Retinal pigment epithelial cell (primary cell): ENCODE results near the gene ELP1.
A peak's percentile ranks its signal among the peaks of the same experiment; 100 is the strongest.

Source experiments
- DNase-seq: peaks from one replicate; pipeline ENCODE4 v3.0.0-alpha.2; 2010; ENCODE audit warnings: low read depth
- H3K4me3 ChIP-seq: 2 replicates; pipeline ENCODE4 v1.5.1; 2011; ENCODE audit warnings: mild to moderate bottlenecking, low read length, control low read depth, moderate library complexity
- TF ChIP-seq, protein P1 (sequence below): conservative IDR thresholded peaks from 2 replicates; pipeline ENCODE4 v1.5.1; 2011; ENCODE audit warnings: low read depth, low read length, control low read depth, inconsistent platforms

Gene ELP1

GRCh38 chr9:108967916-108968315, 34.0 kb upstream of the ELP1 start:
- TF ChIP-seq, protein P1, sequence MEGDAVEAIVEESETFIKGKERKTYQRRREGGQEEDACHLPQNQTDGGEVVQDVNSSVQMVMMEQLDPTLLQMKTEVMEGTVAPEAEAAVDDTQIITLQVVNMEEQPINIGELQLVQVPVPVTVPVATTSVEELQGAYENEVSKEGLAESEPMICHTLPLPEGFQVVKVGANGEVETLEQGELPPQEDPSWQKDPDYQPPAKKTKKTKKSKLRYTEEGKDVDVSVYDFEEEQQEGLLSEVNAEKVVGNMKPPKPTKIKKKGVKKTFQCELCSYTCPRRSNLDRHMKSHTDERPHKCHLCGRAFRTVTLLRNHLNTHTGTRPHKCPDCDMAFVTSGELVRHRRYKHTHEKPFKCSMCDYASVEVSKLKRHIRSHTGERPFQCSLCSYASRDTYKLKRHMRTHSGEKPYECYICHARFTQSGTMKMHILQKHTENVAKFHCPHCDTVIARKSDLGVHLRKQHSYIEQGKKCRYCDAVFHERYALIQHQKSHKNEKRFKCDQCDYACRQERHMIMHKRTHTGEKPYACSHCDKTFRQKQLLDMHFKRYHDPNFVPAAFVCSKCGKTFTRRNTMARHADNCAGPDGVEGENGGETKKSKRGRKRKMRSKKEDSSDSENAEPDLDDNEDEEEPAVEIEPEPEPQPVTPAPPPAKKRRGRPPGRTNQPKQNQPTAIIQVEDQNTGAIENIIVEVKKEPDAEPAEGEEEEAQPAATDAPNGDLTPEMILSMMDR = no peak
- H3K4me3 ChIP-seq = no peak overlapping the region
- DNase-seq = no peak

DNA sequence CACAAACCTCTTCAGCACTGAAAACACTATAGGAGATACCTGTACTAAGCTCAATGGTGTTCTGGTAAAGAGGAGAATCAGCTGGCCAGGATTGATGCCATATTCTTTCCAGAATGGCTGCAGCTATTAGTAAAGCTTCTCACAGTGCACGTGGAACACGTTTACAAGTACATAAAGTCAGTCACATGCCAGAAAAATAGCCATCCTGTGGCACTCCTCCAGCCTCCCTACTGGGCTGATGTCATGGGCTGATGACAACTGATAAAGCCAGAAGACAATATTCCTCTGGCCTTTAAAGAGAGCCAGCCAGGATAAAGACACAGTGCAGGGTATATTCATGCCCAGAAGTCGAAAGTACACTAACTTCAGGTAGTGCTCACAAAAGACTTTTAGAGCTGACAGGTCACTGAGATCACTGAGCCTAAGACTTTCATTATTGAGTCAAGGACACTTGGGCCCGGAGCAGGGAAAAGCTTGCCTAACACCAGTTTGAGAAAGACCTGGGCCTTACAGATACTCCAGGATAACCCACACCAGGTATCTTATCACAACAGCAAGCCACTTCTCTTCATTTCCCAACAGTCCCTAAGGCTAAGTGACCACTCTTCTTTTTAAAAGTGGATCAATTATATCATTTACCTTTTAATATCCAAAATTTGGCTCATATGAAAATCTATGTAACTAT, 29.7 kb upstream of the ELP1 start:
- no peak for DNase-seq

DNA sequence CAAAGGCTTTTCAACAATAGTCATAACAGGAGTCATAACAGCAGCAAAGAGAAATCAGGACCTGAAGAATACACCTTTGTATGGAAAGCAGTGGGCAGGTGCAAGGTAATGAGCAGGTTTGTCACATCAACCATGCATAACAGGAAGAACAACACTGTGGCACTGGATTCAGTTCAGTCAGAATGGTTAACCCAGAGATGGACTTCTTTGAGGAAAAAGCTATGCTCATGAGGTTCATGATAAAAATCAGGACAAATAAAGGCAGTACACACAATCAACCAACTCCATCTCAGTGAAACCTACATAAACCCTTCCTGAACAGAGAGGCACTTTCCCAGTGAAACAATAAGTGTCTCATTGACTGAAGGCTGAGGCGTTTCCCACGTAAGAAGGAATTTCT, 27.2 kb upstream of the ELP1 start:
- no peak for DNase-seq
- TF ChIP-seq, protein P1 = no peak
- no peak overlapping the region for H3K4me3 ChIP-seq

More for the DNA sequence above, 29.7 kb upstream of the ELP1 start:
- TF ChIP-seq, protein P1 = no peak
- H3K4me3 ChIP-seq = no peak overlapping the region

DNA sequence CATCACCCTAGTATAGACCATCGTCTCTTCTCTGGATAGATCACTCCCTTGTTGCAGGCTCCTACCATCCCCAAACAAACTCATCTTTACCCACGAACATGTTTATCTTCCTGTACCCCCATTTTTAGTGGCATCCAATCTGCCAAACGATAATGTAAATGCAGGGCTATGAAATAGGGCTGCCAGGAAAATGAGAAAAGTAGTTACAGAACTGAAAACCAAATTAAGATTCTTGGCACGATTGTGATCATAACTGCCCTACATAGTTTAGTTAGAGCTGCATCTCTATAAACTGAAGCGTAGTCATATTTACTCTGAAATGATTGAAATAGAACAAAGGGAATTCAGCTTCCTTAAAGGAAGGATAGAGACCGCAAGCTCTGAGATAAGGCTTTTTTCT, 26.4 kb upstream of the ELP1 start:
- TF ChIP-seq, protein P1 = no peak
- H3K4me3 ChIP-seq = no peak overlapping the region
- DNase-seq = no peak

- no peak overlapping the region for H3K4me3 ChIP-seq
- TF ChIP-seq, protein P1 = no peak
- DNase-seq = no peak
Observed at GRCh38 chr9:108956631-108957026, 22.7 kb upstream of the ELP1 start.

DNA sequence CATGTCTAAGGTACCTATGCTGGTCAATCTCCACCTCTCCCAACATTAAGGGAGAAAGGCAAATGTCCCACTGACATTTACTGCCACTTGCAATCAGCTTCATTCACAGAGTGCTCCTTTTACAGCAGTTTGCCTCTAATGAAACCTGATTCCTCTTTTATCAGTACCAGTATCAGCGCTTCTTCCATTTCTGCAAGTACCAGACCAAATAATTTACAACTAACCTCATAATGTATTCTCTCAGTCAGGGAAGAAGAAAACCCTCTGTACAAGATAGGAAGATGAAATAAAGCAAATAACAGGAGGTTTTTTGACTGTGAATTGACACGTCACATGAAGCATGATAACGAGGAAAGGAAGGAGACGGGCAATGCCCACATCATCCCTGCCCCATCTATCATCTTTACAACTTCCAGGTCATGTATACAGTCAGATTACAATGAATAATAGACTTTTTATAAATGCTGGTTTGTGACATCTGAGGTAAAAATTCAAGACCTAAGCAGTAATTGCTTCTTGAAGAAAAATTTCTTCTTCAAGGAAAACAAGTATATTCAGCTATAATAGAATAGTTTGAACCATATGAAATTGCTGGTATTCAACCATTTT, 22.2 kb upstream of the ELP1 start:
- no peak overlapping the region for H3K4me3 ChIP-seq
- no peak for DNase-seq
- TF ChIP-seq, protein P1 = no peak

GRCh38 chr9:108953983-108954574, 20.2 kb upstream of the ELP1 start:
- TF ChIP-seq, protein P1 = peak; percentile 69
- no peak overlapping the region for H3K4me3 ChIP-seq
- DNase-seq = no peak
